Endothelial cell of umbilical vein (primary cell): ENCODE data around the gene COL5A1. TPM values are rescaled to one million over a fixed set of nuclear protein-coding genes. Genes with fewer than 3 reads are reported as not detected.

Source experiments
- BruUV-seq: library from RNA; stranded (reverse); fragments of 400-500 nt; replicated peaks from 2 replicates; lab custom pipeline; 2021; lab: Mats Ljungman, UMichigan
- CTCF ChIA-PET: fragments of 300-600, 350-600 bp; sonication (Branson Sonifier 250); formaldehyde crosslinking; loops from one replicate; lab custom pipeline; 2021; ENCODE audit warnings: antibody characterized with exemption, inconsistent platforms; lab: Charles Lee
- POLR2A ChIA-PET: fragments of 300-600, 350-600 bp; sonication (Branson Sonifier 250); formaldehyde crosslinking; loops from one replicate; lab custom pipeline; 2021; ENCODE audit warnings: antibody characterized with exemption, inconsistent platforms; lab: Charles Lee
- DNase-seq: peaks from one replicate; pipeline ENCODE4 v3.0.0-alpha.2; 2011; ENCODE audit warnings: low read depth, low spot score
- FAIRE-seq: peaks from 2 replicates; lab custom pipeline; 2011; peaks lifted over from hg19 to GRCh38; lab: Jason Lieb, UNC
- H2AFZ ChIP-seq: 2 replicates; pipeline ENCODE4 v1.6.0; 2012; ENCODE audit warnings: low read depth, low read length, control low read depth, inconsistent platforms
- H3K27ac ChIP-seq: 2 replicates; pipeline ENCODE4 v1.5.1; 2011; ENCODE audit warnings: low read depth, mild to moderate bottlenecking, control low read depth, low read length, moderate library complexity; ENCODE audit not compliant: insufficient read depth
- H3K27me3 ChIP-seq, 2 experiments: 2 replicates each; pipeline versions ENCODE4 v1.6.0 to v1.6.1; 2011; ENCODE audit warnings: low read length in 2 of 2, mixed read lengths in 1 of 2; ENCODE audit not compliant: control insufficient read depth in 2 of 2, insufficient read depth in 2 of 2
- H3K36me3 ChIP-seq, 2 experiments: 2 replicates in 1 of 2; 3 replicates in 1 of 2; pipeline ENCODE4 v1.5.1; 2011; ENCODE audit warnings: low read length in 2 of 2, mild to moderate bottlenecking in 1 of 2, moderate library complexity in 1 of 2; ENCODE audit not compliant: control insufficient read depth in 2 of 2, insufficient read depth in 2 of 2; ENCODE audit errors: extremely low read depth in 1 of 2
- H3K4me1 ChIP-seq: 3 replicates; pipeline ENCODE4 v1.5.1; 2011; ENCODE audit warnings: mild to moderate bottlenecking, low read length; ENCODE audit not compliant: control insufficient read depth, insufficient read depth; ENCODE audit errors: extremely low read depth
- H3K4me2 ChIP-seq: 2 replicates; pipeline ENCODE4 v1.6.1; 2011; ENCODE audit warnings: low read length, control low read depth, mixed read lengths; ENCODE audit not compliant: insufficient read depth
- H3K4me3 ChIP-seq, 3 experiments: fragments of 200-600 bp in 1 of 3; sonication (generic), shearing (Covaris generic) in 1 of 3; replicated peaks in 1 of 3; 2 replicates each; pipeline ENCODE4 v1.5.1; 2011 to 2016; ENCODE audit warnings: control low read depth in 3 of 3, low read length in 3 of 3, mild to moderate bottlenecking in 2 of 3, inconsistent platforms in 1 of 3, low read depth in 1 of 3, moderate library complexity in 1 of 3; ENCODE audit not compliant: insufficient read depth in 1 of 3
- H3K79me2 ChIP-seq: 2 replicates; pipeline ENCODE4 v1.6.0; 2012; ENCODE audit warnings: low read length, inconsistent platforms; ENCODE audit not compliant: control insufficient read depth, insufficient read depth
- H3K9ac ChIP-seq: replicated peaks from 2 replicates; pipeline ENCODE3; 2011; ENCODE audit warnings: low read length, control low read depth; ENCODE audit not compliant: insufficient read depth; ENCODE audit errors: extremely low read depth
- H3K9me1 ChIP-seq: replicated peaks from 3 replicates; pipeline ENCODE4 v1.6.0; 2011; ENCODE audit warnings: mild to moderate bottlenecking, low read length; ENCODE audit not compliant: control insufficient read depth, insufficient read depth; ENCODE audit errors: extremely low read depth
- H3K9me3 ChIP-seq: replicated peaks from 2 replicates; pipeline ENCODE4 v1.5.1; 2012; ENCODE audit warnings: low read length, inconsistent platforms; ENCODE audit not compliant: control insufficient read depth, insufficient read depth
- H4K20me1 ChIP-seq: replicated peaks from 2 replicates; pipeline ENCODE3; 2011; ENCODE audit warnings: mild to moderate bottlenecking, low read length; ENCODE audit not compliant: control insufficient read depth, insufficient read depth; ENCODE audit errors: extremely low read depth
- EZH2 ChIP-seq: IDR thresholded peaks from 2 replicates; pipeline ENCODE4 v1.6.1; 2012; ENCODE audit warnings: borderline replicate concordance, low read depth, mild to moderate bottlenecking, moderate library complexity, low read length, inconsistent platforms; ENCODE audit not compliant: severe bottlenecking
- FOS ChIP-seq: IDR thresholded peaks from 2 replicates; pipeline ENCODE4 v1.6.1; 2011; ENCODE audit warnings: mild to moderate bottlenecking, low read length, moderate library complexity, borderline replicate concordance; ENCODE audit not compliant: insufficient read depth
- GATA2 ChIP-seq: IDR thresholded peaks from 2 replicates; pipeline ENCODE4 v1.7.0; 2011; ENCODE audit warnings: low read depth, mild to moderate bottlenecking, moderate library complexity, mixed read lengths, low read length; ENCODE audit not compliant: insufficient read length, insufficient read depth
- JUN ChIP-seq: IDR thresholded peaks from 2 replicates; pipeline ENCODE4 v1.6.1; 2011; ENCODE audit warnings: borderline replicate concordance, low read depth; ENCODE audit not compliant: insufficient read length, insufficient read depth
- MYC ChIP-seq: IDR thresholded peaks from one replicate; pipeline ENCODE4 v1.6.1; 2011; ENCODE audit warnings: mild to moderate bottlenecking, low read depth, low read length
- POLR2A ChIP-seq: IDR thresholded peaks from 2 replicates; pipeline ENCODE4 v1.6.1; 2012; ENCODE audit warnings: low read depth, mild to moderate bottlenecking, control low read depth, low read length
- POLR2AphosphoS5 ChIP-seq: IDR thresholded peaks from 2 replicates; pipeline ENCODE4 v1.6.1; 2012; ENCODE audit warnings: low read depth, mild to moderate bottlenecking, control low read depth, low read length, moderate library complexity; ENCODE audit not compliant: insufficient read depth
- dilution Hi-C: fragments of 300-500 bp; cut with MboI; formaldehyde crosslinking; loops from one replicate; pipeline ENCODE4 v1.15.0; 2019; ENCODE audit warnings: low sequenced_read_pairs; ENCODE audit not compliant: extremely low pct_ligation_motif_present
- intact Hi-C: fragments of 100-400 bp; cut with micrococcal nuclease; formaldehyde crosslinking; loops from one replicate; pipeline ENCODE4 v1.10.0; 2022
- polyA plus RNA-seq, 4 experiments: library from polyadenylated mRNA; depleted of rRNA in 3 of 4; stranded (reverse) in 3 of 4; unstranded in 1 of 4; fragments of >200 nt; gene quantifications; 2 replicates each; pipeline versions ENCODE4 v1.2.1 to v1.2.3, GENCODE V29; 2011 to 2012; ENCODE audit warnings: missing spikeins in 1 of 4
- total RNA-seq: library from RNA; stranded (reverse); gene quantifications from 2 replicates; pipeline ENCODE4 v1.2.3, GENCODE V29; 2021
- TF ChIP-seq, protein P1 (sequence below), 2 donors: IDR thresholded peaks; 1 replicate in 1 of 2; 2 replicates in 1 of 2; pipeline ENCODE4 v1.5.1; 2011; ENCODE audit warnings: low read length in 2 of 2, mild to moderate bottlenecking in 2 of 2, moderate library complexity in 2 of 2, control low read depth in 1 of 2, inconsistent platforms in 1 of 2, low read depth in 1 of 2; ENCODE audit not compliant: insufficient read depth in 1 of 2; ENCODE audit errors: extremely low read depth in 1 of 2
- TF ChIP-seq, protein P2 (sequence below): IDR thresholded peaks from 2 replicates; pipeline ENCODE4 v1.6.1; 2011; ENCODE audit not compliant: insufficient read depth, insufficient read length

COL5A1 gene
- total and polyA plus RNA-seq, 2 donors (not counting 3 experiments of a cell fraction or from before 2014, with no cell fraction given), result 97.4 to 175 TPM

DNA sequence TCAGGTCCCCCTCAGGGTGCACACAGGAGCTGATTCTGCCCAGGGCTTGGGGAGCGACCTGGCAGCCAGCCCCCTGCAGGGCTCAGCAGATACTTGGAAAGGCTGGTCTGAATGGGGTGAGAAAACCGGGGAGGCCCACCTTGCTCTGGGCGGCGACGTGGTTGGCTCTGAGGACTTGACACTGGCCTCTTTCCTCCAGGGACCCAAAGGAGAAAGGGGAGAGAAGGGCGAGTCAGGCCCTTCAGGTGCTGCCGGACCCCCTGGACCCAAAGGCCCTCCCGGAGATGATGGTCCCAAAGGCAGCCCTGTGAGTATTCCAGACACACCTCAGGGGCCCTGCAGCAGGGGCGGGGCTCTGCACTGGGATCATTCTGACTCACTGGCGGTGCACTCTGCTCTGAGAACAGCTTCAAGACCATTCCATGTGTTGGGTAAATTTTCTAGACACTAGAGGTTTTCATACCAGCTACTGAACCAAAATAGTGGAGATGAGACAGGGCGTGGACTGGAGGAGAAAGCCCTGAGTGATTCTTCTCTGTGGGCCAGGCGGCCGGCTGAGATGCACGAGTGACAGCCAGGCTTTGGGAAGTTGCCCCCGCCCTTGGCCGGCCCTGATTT lies 173.1 kb downstream of the COL5A1 start:
- Histone ChIP-seq H3K4me2 (no peak overlapping the region), H3K27me3 (no peaks in the 10 kb centered on the region), H3K79me2 (no peaks in the 10 kb centered on the region), H3K9me1 (no peaks in the 10 kb centered on the region), H3K9me3 (no peaks in the 10 kb centered on the region), H3K4me1 (no peaks in the 10 kb centered on the region), H3K36me3 (peaks cover 5 to 48% of the 10 kb centered on the region in 2 experiments), H2AFZ (no peak overlapping the region), H4K20me1 (no peaks in the 10 kb centered on the region), H3K9ac (no peak overlapping the region), H3K4me3 (no peak overlapping the region), H3K27ac (no peak overlapping the region)
- intact Hi-C loops (no loop called here), dilution Hi-C loops (no loop called here)
- FAIRE-seq (no peak), DNase-seq (no peak)
- POLR2A ChIA-PET, result no interaction called here
- TF ChIP-seq JUN (no peak), FOS (no peak), POLR2A (no peak), GATA2 (no peak), MYC (no peak), EZH2 (no peak), POLR2AphosphoS5 (no peak)
- TF ChIP-seq, protein P1, sequence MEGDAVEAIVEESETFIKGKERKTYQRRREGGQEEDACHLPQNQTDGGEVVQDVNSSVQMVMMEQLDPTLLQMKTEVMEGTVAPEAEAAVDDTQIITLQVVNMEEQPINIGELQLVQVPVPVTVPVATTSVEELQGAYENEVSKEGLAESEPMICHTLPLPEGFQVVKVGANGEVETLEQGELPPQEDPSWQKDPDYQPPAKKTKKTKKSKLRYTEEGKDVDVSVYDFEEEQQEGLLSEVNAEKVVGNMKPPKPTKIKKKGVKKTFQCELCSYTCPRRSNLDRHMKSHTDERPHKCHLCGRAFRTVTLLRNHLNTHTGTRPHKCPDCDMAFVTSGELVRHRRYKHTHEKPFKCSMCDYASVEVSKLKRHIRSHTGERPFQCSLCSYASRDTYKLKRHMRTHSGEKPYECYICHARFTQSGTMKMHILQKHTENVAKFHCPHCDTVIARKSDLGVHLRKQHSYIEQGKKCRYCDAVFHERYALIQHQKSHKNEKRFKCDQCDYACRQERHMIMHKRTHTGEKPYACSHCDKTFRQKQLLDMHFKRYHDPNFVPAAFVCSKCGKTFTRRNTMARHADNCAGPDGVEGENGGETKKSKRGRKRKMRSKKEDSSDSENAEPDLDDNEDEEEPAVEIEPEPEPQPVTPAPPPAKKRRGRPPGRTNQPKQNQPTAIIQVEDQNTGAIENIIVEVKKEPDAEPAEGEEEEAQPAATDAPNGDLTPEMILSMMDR (IDR thresholded peaks at IDR 0.05; ENCODE audit: extremely low read depth in 1 of 2, insufficient read depth in 1 of 2, low read depth in 1 of 2, low read length in 2 of 2), result no peak
- TF ChIP-seq, protein P2, sequence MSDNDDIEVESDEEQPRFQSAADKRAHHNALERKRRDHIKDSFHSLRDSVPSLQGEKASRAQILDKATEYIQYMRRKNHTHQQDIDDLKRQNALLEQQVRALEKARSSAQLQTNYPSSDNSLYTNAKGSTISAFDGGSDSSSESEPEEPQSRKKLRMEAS, result no peak
- CTCF ChIA-PET, result no interaction called here
- BruUV-seq, result no TSS peak
